GM12891 (cell line): ENCODE measurements around the gene AHCYL2.

Experiments
- DNase-seq: peaks from one replicate; pipeline ENCODE4 v3.0.0; 2011; ENCODE audit warnings: low spot score; ENCODE audit not compliant: insufficient read length
- FAIRE-seq: peaks from 2 replicates; lab custom pipeline; 2011; peaks lifted over from hg19 to GRCh38; lab: Jason Lieb, UNC
- PAX5 ChIP-seq: IDR thresholded peaks from 2 replicates; pipeline ENCODE4 v1.6.1; 2011; ENCODE audit warnings: low read length, moderate library complexity, mild to moderate bottlenecking; ENCODE audit not compliant: insufficient read depth, severe bottlenecking
- POLR2A ChIP-seq: IDR thresholded peaks from 2 replicates; pipeline ENCODE4 v1.6.1; 2011; ENCODE audit warnings: low read depth, low read length, control low read depth
- POLR2AphosphoS5 ChIP-seq: IDR thresholded peaks from 2 replicates; pipeline ENCODE4 v1.6.1; 2011; ENCODE audit warnings: low read depth, low read length, control low read depth
- POU2F2 ChIP-seq: IDR thresholded peaks from 2 replicates; pipeline ENCODE4 v1.6.1; 2011; ENCODE audit warnings: low read depth, mild to moderate bottlenecking, control low read depth, low read length, moderate library complexity
- SPI1 ChIP-seq: IDR thresholded peaks from 2 replicates; pipeline ENCODE4 v1.6.1; 2011; ENCODE audit warnings: low read depth, low read length, control low read depth
- TAF1 ChIP-seq: IDR thresholded peaks from 2 replicates; pipeline ENCODE4 v1.6.1; 2011; ENCODE audit warnings: low read depth, low read length, control low read depth

AHCYL2 gene

GRCh38 chr7:129412501-129412900 lies 187.7 kb downstream of the AHCYL2 start:
- TF ChIP-seq POLR2AphosphoS5 (no peak), PAX5 (no peak), POU2F2 (no peak), TAF1 (no peak), SPI1 (no peak), POLR2A (no peak)

GRCh38 chr7:129417073-129417472 lies 192.2 kb downstream of the AHCYL2 start:
- FAIRE-seq (no peak), DNase-seq (no peak)
- TF ChIP-seq POLR2AphosphoS5 = no peak
- TF ChIP-seq POU2F2 = no peak
- no peak for TF ChIP-seq PAX5
- no peak for TF ChIP-seq SPI1
- TF ChIP-seq TAF1 = no peak
- TF ChIP-seq POLR2A = no peak

More at GRCh38 chr7:129412501-129412900, 187.7 kb downstream of the AHCYL2 start:
- no peak for DNase-seq
- no peak for FAIRE-seq

GRCh38 chr7:129421717-129422250 lies 197.0 kb downstream of the AHCYL2 start:
- DNase-seq (no peak), FAIRE-seq (no peak)
- TF ChIP-seq POLR2AphosphoS5 (no peak), TAF1 (no peak), PAX5 (no peak), POU2F2 (no peak), POLR2A (no peak), SPI1 (no peak)

- no peak for TF ChIP-seq TAF1
- no peak for TF ChIP-seq POLR2AphosphoS5
- no peak for TF ChIP-seq POLR2A
- TF ChIP-seq PAX5 = no peak
- TF ChIP-seq SPI1 = no peak
- no peak for TF ChIP-seq POU2F2
- FAIRE-seq = no peak
Measured at GRCh38 chr7:129422727-129423126, 197.9 kb downstream of the AHCYL2 start.

GRCh38 chr7:129423700-129424410 lies 199.0 kb downstream of the AHCYL2 start:
- TF ChIP-seq POLR2A (no peak), POLR2AphosphoS5 (no peak), PAX5 (no peak), POU2F2 (no peak), TAF1 (no peak)
- DNase-seq (no peak), FAIRE-seq (no peak)

More at GRCh38 chr7:129422727-129423126, 197.9 kb downstream of the AHCYL2 start:
- no peak for DNase-seq

- no peak for FAIRE-seq
- DNase-seq = no peak
- TF ChIP-seq POLR2A (no peak), TAF1 (no peak), POU2F2 (no peak), PAX5 (no peak), POLR2AphosphoS5 (no peak), SPI1 (no peak)
Measured at GRCh38 chr7:129426482-129426881, 201.7 kb downstream of the AHCYL2 start.

- FAIRE-seq (no peak), DNase-seq (no peak)
- TF ChIP-seq SPI1 (no peak), PAX5 (no peak)
Measured at GRCh38 chr7:129427526-129428045, 202.8 kb downstream of the AHCYL2 start.

GRCh38 chr7:129431911-129432643 lies 207.2 kb downstream of the AHCYL2 start:
- TF ChIP-seq POLR2A (no peak), SPI1 (no peak), POU2F2 (no peak), TAF1 (no peak), POLR2AphosphoS5 (no peak), PAX5 (no peak)
- no peak for FAIRE-seq

GRCh38 chr7:129433847-129434674 lies 209.2 kb downstream of the AHCYL2 start, which contains the start of gene STRIP2:
TSS of gene STRIP2 (plus strand) at chr7:129434432. CDS start at chr7:129434473, 41 bp downstream.
- FAIRE-seq (peak; percentile 87), DNase-seq (peak; percentile 88)
- no peak for TF ChIP-seq PAX5
- TF ChIP-seq POU2F2 = no peak
- no peak for TF ChIP-seq POLR2A
- TF ChIP-seq POLR2AphosphoS5 = no peak

More at GRCh38 chr7:129431911-129432643, 207.2 kb downstream of the AHCYL2 start:
- DNase-seq = no peak
